ENCODE results near the gene OR6Q1.

- TF ChIP-seq, protein P1, sequence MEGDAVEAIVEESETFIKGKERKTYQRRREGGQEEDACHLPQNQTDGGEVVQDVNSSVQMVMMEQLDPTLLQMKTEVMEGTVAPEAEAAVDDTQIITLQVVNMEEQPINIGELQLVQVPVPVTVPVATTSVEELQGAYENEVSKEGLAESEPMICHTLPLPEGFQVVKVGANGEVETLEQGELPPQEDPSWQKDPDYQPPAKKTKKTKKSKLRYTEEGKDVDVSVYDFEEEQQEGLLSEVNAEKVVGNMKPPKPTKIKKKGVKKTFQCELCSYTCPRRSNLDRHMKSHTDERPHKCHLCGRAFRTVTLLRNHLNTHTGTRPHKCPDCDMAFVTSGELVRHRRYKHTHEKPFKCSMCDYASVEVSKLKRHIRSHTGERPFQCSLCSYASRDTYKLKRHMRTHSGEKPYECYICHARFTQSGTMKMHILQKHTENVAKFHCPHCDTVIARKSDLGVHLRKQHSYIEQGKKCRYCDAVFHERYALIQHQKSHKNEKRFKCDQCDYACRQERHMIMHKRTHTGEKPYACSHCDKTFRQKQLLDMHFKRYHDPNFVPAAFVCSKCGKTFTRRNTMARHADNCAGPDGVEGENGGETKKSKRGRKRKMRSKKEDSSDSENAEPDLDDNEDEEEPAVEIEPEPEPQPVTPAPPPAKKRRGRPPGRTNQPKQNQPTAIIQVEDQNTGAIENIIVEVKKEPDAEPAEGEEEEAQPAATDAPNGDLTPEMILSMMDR (conservative IDR thresholded peaks at IDR 0.05 in 1 of 2, IDR thresholded peaks at IDR 0.05 in 1 of 2; ENCODE audit: low read depth in 1 of 2, low read length in 2 of 2): no peak
- no peak for TF ChIP-seq EZH2 (IDR thresholded peaks at IDR 0.05; ENCODE audit: low read length, missing control alignments)
Observed at GRCh38 chr11:58043379-58043778, 12.6 kb downstream of the OR6Q1 start.
